CD4-positive, alpha-beta memory T cell (primary cell): ENCODE data around the gene FADS3. TPM values are rescaled to one million over a fixed set of nuclear protein-coding genes. Genes with fewer than 3 reads are reported as not detected.

ENCODE experiments used
- CTCF ChIA-PET: fragments of 350-600 bp; sonication (Branson Sonifier 250); formaldehyde crosslinking; loops from one replicate; lab custom pipeline; 2021; ENCODE audit warnings: inconsistent platforms; ENCODE audit not compliant: partially characterized antibody; lab: Charles Lee
- POLR2A ChIA-PET: fragments of 350-600 bp; sonication (Branson Sonifier 250); formaldehyde crosslinking; loops from one replicate; lab custom pipeline; 2021; ENCODE audit not compliant: partially characterized antibody; lab: Charles Lee
- DNase-seq, 5 donors: peaks; one replicate each; pipeline versions ENCODE4 v3.0.0 to v3.0.0-alpha.2; 2020 to 2022; ENCODE audit warnings: mixed read lengths in 1 of 5
- H3K27ac ChIP-seq: one replicate; pipeline ENCODE4 v1.7.0; 2013; ENCODE audit warnings: low read depth, low read length
- H3K27me3 ChIP-seq: 2 replicates; pipeline ENCODE4 v1.7.0; 2013; ENCODE audit warnings: mild to moderate bottlenecking, low read length, moderate library complexity; ENCODE audit not compliant: insufficient read depth
- H3K36me3 ChIP-seq: 2 replicates; pipeline ENCODE4 v1.7.0; 2013; ENCODE audit warnings: mild to moderate bottlenecking, low read length, moderate library complexity; ENCODE audit not compliant: insufficient read depth
- H3K4me1 ChIP-seq: 2 replicates; pipeline ENCODE4 v1.7.0; 2013; ENCODE audit warnings: mild to moderate bottlenecking, low read length, moderate library complexity; ENCODE audit not compliant: insufficient read depth
- H3K4me3 ChIP-seq, 2 donors: one replicate each; pipeline ENCODE4 v1.7.0; 2013; ENCODE audit warnings: low read length in 2 of 2, mild to moderate bottlenecking in 1 of 2
- H3K9me3 ChIP-seq, 2 donors: one replicate each; pipeline ENCODE4 v1.7.0; 2013; ENCODE audit warnings: low read length in 2 of 2, control low read depth in 1 of 2; ENCODE audit not compliant: control insufficient read depth in 1 of 2
- H3K27ac Mint-ChIP-seq, 7 donors: one replicate each; pipeline ENCODE4 v1.8.0; 2020 to 2021; ENCODE audit warnings: mixed read lengths in 7 of 7, mild to moderate bottlenecking in 6 of 7, inconsistent platforms in 3 of 7, moderate library complexity in 3 of 7
- H3K27me3 Mint-ChIP-seq, 2 donors: one replicate each; pipeline ENCODE4 v1.8.0; 2020 to 2021; ENCODE audit warnings: mixed read lengths in 2 of 2
- H3K36me3 Mint-ChIP-seq, 2 donors: one replicate each; pipeline ENCODE4 v1.8.0; 2020 to 2021; ENCODE audit warnings: mixed read lengths in 2 of 2, inconsistent platforms in 1 of 2, mild to moderate bottlenecking in 1 of 2
- H3K4me1 Mint-ChIP-seq, 4 donors: one replicate each; pipeline ENCODE4 v1.8.0; 2020 to 2021; ENCODE audit warnings: mixed read lengths in 4 of 4, mild to moderate bottlenecking in 1 of 4
- H3K4me3 Mint-ChIP-seq, 8 donors: one replicate each; pipeline ENCODE4 v1.8.0; 2020 to 2021; ENCODE audit warnings: mixed read lengths in 8 of 8, mild to moderate bottlenecking in 7 of 8, moderate library complexity in 6 of 8, inconsistent platforms in 3 of 8
- H3K9me3 Mint-ChIP-seq, 8 donors: one replicate each; pipeline ENCODE4 v1.8.0; 2020 to 2021; ENCODE audit warnings: mixed read lengths in 8 of 8, mild to moderate bottlenecking in 5 of 8, inconsistent platforms in 3 of 8, moderate library complexity in 1 of 8
- intact Hi-C: fragments of 100-400 bp; cut with micrococcal nuclease; formaldehyde crosslinking; loops from one replicate; pipeline ENCODE4 v1.15.1; 2023
- polyA plus RNA-seq, 2 donors: library from polyadenylated mRNA; unstranded; fragments of 300-500 nt; fragmentation: Illumina TruSeq; gene quantifications; one replicate each; pipeline ENCODE4 v1.2.3, GENCODE V29; 2021
- total RNA-seq, 2 experiments: library from RNA; stranded (reverse); gene quantifications; one replicate each; pipeline ENCODE4 v1.2.3, GENCODE V29; 2021

Gene FADS3
- total and polyA plus RNA-seq, 4 experiments from 2014 or later, result 2.9 to 7.8 (median 4.4) TPM

GRCh38 chr11:61897387-61898246 is 6.3 kb upstream of the FADS3 start:
- H3K27ac Mint-ChIP-seq, result peak overlapping the region in 1 of 7 donors; percentile 70
- peaks cover 4 to 7% (median 6%) of the 10 kb centered on the region in 4 donors for H3K4me1 Mint-ChIP-seq

GRCh38 chr11:61896665-61897386 is 5.5 kb upstream of the FADS3 start:
- POLR2A ChIA-PET, result interaction anchor here (2.4 to 3.9 kb wide), 2 partner anchors 185 to 211 kb away, joined by 9 to 30 read pairs; no protein-coding TSS in a partner anchor
- peaks cover 5 to 10% (median 8%) of the 10 kb centered on the region in 4 donors for H3K4me1 Mint-ChIP-seq
- no peak overlapping the region for H3K4me3 Mint-ChIP-seq
- no peak overlapping the region for H3K27ac ChIP-seq
- H3K27me3 Mint-ChIP-seq, result no peaks in the 10 kb centered on the region
- no peaks in the 10 kb centered on the region for H3K9me3 Mint-ChIP-seq
- H3K4me1 ChIP-seq, result peaks cover 7% of the 10 kb centered on the region
- no peaks in the 10 kb centered on the region for H3K36me3 ChIP-seq
- intact Hi-C loops, result loop anchor here (1.0 to 5.0 kb wide), 2 partner anchors 70 to 100 kb away; partner anchors contain the start of gene FTH1
- CTCF ChIA-PET, result interaction anchor here (0.5 to 11.6 kb wide), 18 partner anchors 8 to 215 kb away, joined by 3 to 387 read pairs (median 6); no protein-coding TSS in a partner anchor
- H3K27me3 ChIP-seq, result no peaks in the 10 kb centered on the region
- peak overlapping the region in 2 of 7 donors; percentile 49 to 71 for H3K27ac Mint-ChIP-seq
- H3K9me3 ChIP-seq, result no peaks in the 10 kb centered on the region
- H3K36me3 Mint-ChIP-seq, result no peaks in the 10 kb centered on the region
- no peak overlapping the region for H3K4me3 ChIP-seq
- no peak for DNase-seq

More at GRCh38 chr11:61897387-61898246, 6.3 kb upstream of the FADS3 start:
- Histone ChIP-seq H3K4me1 (peaks cover 7% of the 10 kb centered on the region), H3K4me3 (no peak overlapping the region), H3K36me3 (no peaks in the 10 kb centered on the region), H3K9me3 (no peaks in the 10 kb centered on the region), H3K27ac (no peak overlapping the region), H3K27me3 (no peaks in the 10 kb centered on the region)
- peak; percentile 69 to 80 (median 70) for DNase-seq
- Mint-ChIP-seq H3K36me3 (no peaks in the 10 kb centered on the region), H3K9me3 (no peaks in the 10 kb centered on the region), H3K27me3 (no peaks in the 10 kb centered on the region), H3K4me3 (no peak overlapping the region)
- intact Hi-C loops, result loop anchor here (1.0 to 5.0 kb wide), 2 partner anchors 70 to 100 kb away; partner anchors contain the start of gene FTH1
- POLR2A ChIA-PET, result interaction anchor here (2.4 to 3.9 kb wide), 3 partner anchors 70 to 210 kb away, joined by 9 to 30 read pairs (median 20); partner anchors contain the start of gene FTH1
- CTCF ChIA-PET, result interaction anchor here (0.7 to 11.6 kb wide), 32 partner anchors 9 to 413 kb away, joined by 3 to 387 read pairs (median 4); partner anchors contain the start of genes FEN1 and TMEM258

- Histone ChIP-seq H3K9me3 (no peaks in the 10 kb centered on the region), H3K27me3 (no peaks in the 10 kb centered on the region), H3K4me3 (no peak overlapping the region), H3K36me3 (no peaks in the 10 kb centered on the region), H3K4me1 (peaks cover 9% of the 10 kb centered on the region), H3K27ac (no peak overlapping the region)
- H3K27me3 Mint-ChIP-seq, result no peaks in the 10 kb centered on the region
- POLR2A ChIA-PET, result no interaction called here
- no peaks in the 10 kb centered on the region for H3K36me3 Mint-ChIP-seq
- peaks cover 6 to 14% (median 11%) of the 10 kb centered on the region in 4 donors for H3K4me1 Mint-ChIP-seq
- no peaks in the 10 kb centered on the region for H3K9me3 Mint-ChIP-seq
- no peak for DNase-seq
- intact Hi-C loops, result loop anchor here (5.0 kb wide), 1 partner anchor 72 kb away; the partner anchor contains the start of gene FTH1
- CTCF ChIA-PET, result interaction anchor here (1.0 to 11.6 kb wide), 11 partner anchors 9 to 239 kb away, joined by 3 to 387 read pairs (median 5); no protein-coding TSS in a partner anchor
- peak overlapping the region in 3 of 7 donors; percentile 30 to 47 (median 42) for H3K27ac Mint-ChIP-seq
- H3K4me3 Mint-ChIP-seq, result no peak overlapping the region
These were observed 4.3 kb upstream of the FADS3 start for GRCh38 chr11:61895718-61896059.

GRCh38 chr11:61895046-61895717 is 3.8 kb upstream of the FADS3 start:
- H3K27ac Mint-ChIP-seq, result peak overlapping the region in 3 of 7 donors; percentile 22 to 62 (median 42)
- ChIA-PET CTCF (interaction anchor here (1.0 to 11.6 kb wide), 6 partner anchors 10 to 239 kb away, joined by 3 to 387 read pairs (median 26); no protein-coding TSS in a partner anchor), POLR2A (no interaction called here)
- Histone ChIP-seq H3K4me3 (no peak overlapping the region), H3K27me3 (no peaks in the 10 kb centered on the region), H3K27ac (no peak overlapping the region), H3K4me1 (peaks cover 14% of the 10 kb centered on the region), H3K36me3 (no peaks in the 10 kb centered on the region), H3K9me3 (no peaks in the 10 kb centered on the region)
- H3K4me1 Mint-ChIP-seq, result peaks cover 6 to 16% (median 11%) of the 10 kb centered on the region in 4 donors
- no peak for DNase-seq
- no peaks in the 10 kb centered on the region for H3K27me3 Mint-ChIP-seq
- no peaks in the 10 kb centered on the region for H3K36me3 Mint-ChIP-seq
- no peaks in the 10 kb centered on the region for H3K9me3 Mint-ChIP-seq
- H3K4me3 Mint-ChIP-seq, result no peak overlapping the region
- intact Hi-C loops, result loop anchor here (5.0 kb wide), 1 partner anchor 72 kb away; the partner anchor contains the start of gene FTH1

- H3K9me3 Mint-ChIP-seq, result no peaks in the 10 kb centered on the region
- no peak for DNase-seq
These were observed 2.6 kb upstream of the FADS3 start for GRCh38 chr11:61893981-61894380.

GRCh38 chr11:61892085-61892370 is 683 bp upstream of the FADS3 start:
- peak overlapping the region in 1 of 2 donors; percentile 45 for H3K4me3 ChIP-seq
- no peaks in the 10 kb centered on the region for H3K27me3 Mint-ChIP-seq
- peak overlapping the region; percentile 12 to 84 (median 67) for H3K27ac Mint-ChIP-seq
- no peaks in the 10 kb centered on the region for H3K36me3 ChIP-seq
- ChIA-PET POLR2A (interaction anchor here (0.9 kb wide), 1 partner anchor 75 kb away, joined by 3 read pairs; the partner anchor contains the start of gene FADS1), CTCF (interaction anchor here (1.1 to 3.6 kb wide), 4 partner anchors 76 to 217 kb away, joined by 3 to 27 read pairs (median 6); partner anchors contain the start of gene FTH1)
- H3K4me1 Mint-ChIP-seq, result peaks cover 2 to 14% (median 6%) of the 10 kb centered on the region in 4 donors
- intact Hi-C loops, result loop anchor here (5.0 kb wide), 1 partner anchor 75 kb away; the partner anchor contains the start of gene FADS1
- H3K4me1 ChIP-seq, result peaks cover 11% of the 10 kb centered on the region
- H3K27ac ChIP-seq, result peak overlapping the region; percentile 34
- no peaks in the 10 kb centered on the region for H3K27me3 ChIP-seq
- H3K4me3 Mint-ChIP-seq, result peak overlapping the region; percentile 69 to 84 (median 74)
- no peaks in the 10 kb centered on the region for H3K36me3 Mint-ChIP-seq
- no peak for DNase-seq
- peaks cover 0 to 2% (median 0%) of the 10 kb centered on the region in 8 donors for H3K9me3 Mint-ChIP-seq
- H3K9me3 ChIP-seq, result no peaks in the 10 kb centered on the region

More at GRCh38 chr11:61893981-61894380, 2.6 kb upstream of the FADS3 start:
- ChIA-PET POLR2A (interaction anchor here (0.9 kb wide), 1 partner anchor 80 kb away, joined by 3 read pairs; no protein-coding TSS in a partner anchor), CTCF (interaction anchor here (1.1 to 6.6 kb wide), 3 partner anchors 188 to 214 kb away, joined by 5 to 105 read pairs (median 27); no protein-coding TSS in a partner anchor)
- Mint-ChIP-seq H3K4me3 (no peak overlapping the region), H3K27me3 (no peaks in the 10 kb centered on the region), H3K4me1 (peaks cover 2 to 15% (median 7%) of the 10 kb centered on the region in 4 donors), H3K27ac (peak overlapping the region in 3 of 7 donors; percentile 5 to 67 (median 44)), H3K36me3 (no peaks in the 10 kb centered on the region)
- Histone ChIP-seq H3K27ac (no peak overlapping the region), H3K9me3 (no peaks in the 10 kb centered on the region), H3K4me1 (peaks cover 11% of the 10 kb centered on the region), H3K27me3 (no peaks in the 10 kb centered on the region), H3K4me3 (no peak overlapping the region), H3K36me3 (no peaks in the 10 kb centered on the region)
- intact Hi-C loops, result loop anchor here (5.0 kb wide), 1 partner anchor 77 kb away; the partner anchor contains the start of gene FADS1
